ENCODE measurements around the gene MYCT1. TPM values are rescaled to one million over a fixed set of nuclear protein-coding genes. Genes with fewer than 3 reads are reported as not detected.
"Not testable (repeated sequence)": the region's sequence is repeated elsewhere in the genome, so short reads cannot be mapped to it uniquely, and the experiment has no call there.

MYCT1 gene
- total RNA-seq, 2 donors from 2014 or later = not detected

- Mint-ChIP-seq H3K27ac (no peak overlapping the region), H3K9me3 (no peaks in the 10 kb centered on the region), H3K4me3 (no peak overlapping the region), H3K27me3 (peaks cover 25 to 56% of the 10 kb centered on the region in 2 donors), H3K4me1 (ENCODE audit: low read depth in 2 of 2) (peaks cover 5 to 10% of the 10 kb centered on the region in 2 donors), H3K36me3 (no peaks in the 10 kb centered on the region)
- no peak for ATAC-seq
- DNase-seq (ENCODE audit: low spot score) = no peak
These were observed 995 bp downstream of the MYCT1 start for GRCh38 chr6:152698692-152699091.

GRCh38 chr6:152700427-152700826, 2.7 kb downstream of the MYCT1 start:
- Mint-ChIP-seq H3K27ac (no peak overlapping the region), H3K4me1 (ENCODE audit: low read depth in 2 of 2) (peaks cover 1 to 10% of the 10 kb centered on the region in 2 donors), H3K36me3 (no peaks in the 10 kb centered on the region), H3K27me3 (peaks cover 24 to 45% of the 10 kb centered on the region in 2 donors), H3K9me3 (no peaks in the 10 kb centered on the region), H3K4me3 (peak overlapping the region; percentile 41)
- DNase-seq (ENCODE audit: low spot score) (no peak), ATAC-seq (no peak)

DNA sequence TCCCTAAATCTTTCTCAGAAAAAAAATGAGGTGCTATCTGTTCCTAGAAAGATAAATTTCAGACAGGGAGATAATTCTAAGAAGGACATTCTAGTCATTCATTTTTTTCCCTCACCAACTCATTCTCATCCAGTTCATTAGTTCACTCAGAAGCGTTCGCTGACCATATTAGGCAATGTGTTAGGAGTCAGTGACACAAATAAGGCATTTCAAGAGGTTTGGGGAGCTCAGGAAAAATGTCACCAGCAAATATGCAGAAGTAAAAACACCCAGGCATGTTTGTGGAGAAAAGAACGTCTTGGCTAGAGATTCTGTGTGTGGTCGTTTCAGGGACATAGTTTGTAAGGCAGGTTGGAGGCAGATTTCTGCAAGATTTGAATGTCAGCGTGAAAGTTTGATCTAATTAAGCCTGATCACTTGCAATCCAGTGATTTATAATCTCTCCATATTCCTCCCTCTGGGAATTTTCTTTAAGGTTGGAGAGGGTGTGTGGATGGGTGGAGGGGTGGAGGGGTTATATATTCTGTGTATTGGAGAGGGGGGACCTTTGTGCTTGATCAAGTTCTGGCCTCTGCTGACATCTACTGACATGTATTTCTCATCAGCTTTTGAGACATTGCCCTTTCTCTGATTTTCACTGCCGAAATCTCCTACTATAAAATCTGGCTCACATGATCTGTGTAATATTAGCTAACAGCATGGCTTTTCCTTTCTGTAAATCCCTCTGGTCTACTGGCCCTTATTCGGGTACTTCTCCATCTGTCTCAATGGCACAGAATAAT, 3.6 kb downstream of the MYCT1 start:
- peaks cover 0 to 10% of the 10 kb centered on the region in 2 donors for H3K4me1 Mint-ChIP-seq (ENCODE audit: low read depth in 2 of 2)
- DNase-seq (ENCODE audit: low spot score) = no peak
- ATAC-seq = peak in 1 of 2 donors; percentile 46
- H3K4me3 Mint-ChIP-seq = peak overlapping the region; percentile 43
- peaks cover 24 to 48% of the 10 kb centered on the region in 2 donors for H3K27me3 Mint-ChIP-seq
- no peaks in the 10 kb centered on the region for H3K9me3 Mint-ChIP-seq
- H3K36me3 Mint-ChIP-seq = no peaks in the 10 kb centered on the region
- H3K27ac Mint-ChIP-seq = no peak overlapping the region

DNA sequence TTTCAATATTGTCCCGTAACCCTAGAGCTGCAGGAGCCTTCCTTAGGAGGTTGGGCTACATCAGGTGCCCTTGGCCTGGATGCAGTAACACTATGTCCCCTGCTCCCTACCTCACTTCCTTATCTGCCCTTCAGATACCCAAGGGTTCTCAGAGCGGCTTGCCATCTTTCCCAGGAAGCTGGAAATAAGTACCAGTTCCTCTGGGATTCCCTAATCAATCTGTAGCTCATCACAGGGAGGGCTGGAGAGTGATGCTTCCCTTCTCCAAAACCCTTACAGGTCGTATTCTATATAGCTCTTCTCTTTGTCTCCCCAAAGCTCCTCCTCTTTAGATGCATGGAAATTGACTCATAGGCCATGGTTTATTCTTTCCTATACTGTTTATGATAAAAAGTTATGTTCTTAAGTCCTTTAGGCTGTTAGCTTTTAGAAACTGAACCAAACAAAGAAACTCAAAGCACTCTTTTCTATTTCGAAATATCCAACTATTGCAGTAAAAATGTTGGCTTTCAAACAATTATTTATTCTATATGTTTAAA, 4.2 kb downstream of the MYCT1 start:
- Mint-ChIP-seq H3K36me3 (no peaks in the 10 kb centered on the region), H3K9me3 (no peaks in the 10 kb centered on the region), H3K4me1 (ENCODE audit: low read depth in 2 of 2) (peaks cover 0 to 10% of the 10 kb centered on the region in 2 donors), H3K27ac (no peak overlapping the region), H3K4me3 (no peak overlapping the region), H3K27me3 (peaks cover 24 to 48% of the 10 kb centered on the region in 2 donors)
- no peak for DNase-seq (ENCODE audit: low spot score)
- no peak for ATAC-seq

DNA sequence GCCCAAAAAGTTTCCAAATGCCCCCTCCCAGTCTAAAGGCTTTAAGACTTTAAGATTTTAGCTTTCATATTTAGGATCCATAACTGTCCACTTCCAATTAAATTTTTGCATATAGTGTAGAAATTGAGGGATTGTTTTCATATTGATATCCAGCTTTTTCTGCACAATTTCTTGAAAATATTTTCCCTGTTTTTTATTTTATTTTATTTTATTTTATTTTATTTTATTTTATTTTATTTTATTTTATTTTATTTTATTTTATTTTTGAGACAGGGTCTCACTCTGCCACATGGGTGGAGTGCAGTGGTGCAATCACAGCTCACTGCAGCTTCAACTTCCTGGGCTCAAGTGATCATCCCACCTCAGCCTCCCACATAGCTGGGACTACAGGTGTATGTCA, 6.1 kb downstream of the MYCT1 start:
- H3K27ac Mint-ChIP-seq; H3K36me3 Mint-ChIP-seq; H3K9me3 Mint-ChIP-seq; DNase-seq (ENCODE audit: low spot score); H3K4me3 Mint-ChIP-seq; ATAC-seq: not testable (repeated sequence)
- Mint-ChIP-seq H3K4me1 (ENCODE audit: low read depth in 2 of 2) (peaks cover 0 to 10% of the 10 kb centered on the region in 2 donors), H3K27me3 (peaks cover 25 to 36% of the 10 kb centered on the region in 2 donors)

DNA sequence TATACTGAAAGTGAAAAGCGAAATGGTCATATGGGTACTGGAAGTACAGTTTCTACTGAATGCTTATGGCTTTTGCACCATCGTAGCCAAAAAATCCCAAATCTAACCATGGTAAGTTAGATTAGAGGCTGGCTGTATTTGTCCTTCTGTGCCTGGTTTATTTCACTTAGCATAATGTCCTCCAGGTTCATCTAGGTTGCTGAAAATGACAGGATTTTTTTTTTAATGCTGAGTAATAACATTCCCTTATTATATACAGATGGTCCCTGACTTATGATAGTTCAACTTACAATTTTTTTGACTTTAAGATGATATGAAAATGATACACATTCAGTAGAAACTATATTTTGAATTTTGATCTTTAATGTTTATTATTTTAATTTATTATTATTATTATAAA, 7.6 kb downstream of the MYCT1 start:
- Mint-ChIP-seq H3K4me3 (no peak overlapping the region), H3K36me3 (no peaks in the 10 kb centered on the region), H3K9me3 (no peaks in the 10 kb centered on the region), H3K4me1 (ENCODE audit: low read depth in 2 of 2) (peaks cover 0 to 10% of the 10 kb centered on the region in 2 donors), H3K27me3 (peaks cover 25 to 29% of the 10 kb centered on the region in 2 donors), H3K27ac (no peak overlapping the region)
- no peak for ATAC-seq
- no peak for DNase-seq (ENCODE audit: low spot score)

DNA sequence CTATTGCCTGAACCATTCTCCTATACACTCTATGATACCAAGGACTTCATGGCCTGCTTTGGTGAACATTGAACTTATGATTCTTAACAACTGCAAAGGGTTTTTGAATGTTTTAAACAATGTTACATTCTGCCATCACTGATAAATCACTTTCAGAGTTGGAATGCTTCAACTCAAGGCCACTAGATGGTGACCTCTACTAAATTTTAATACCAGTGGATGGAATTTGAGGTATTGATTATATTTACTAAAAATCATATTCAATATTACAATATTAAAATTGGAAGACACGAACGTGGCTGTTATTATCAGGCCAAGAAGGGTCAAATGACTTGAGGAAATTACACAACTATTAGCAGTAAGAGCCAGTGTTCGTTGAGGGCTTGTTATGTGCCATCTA, 18.6 kb downstream of the MYCT1 start:
- H3K27ac Mint-ChIP-seq = no peak overlapping the region
- H3K36me3 Mint-ChIP-seq = peaks cover 7% of the 10 kb centered on the region
- H3K9me3 Mint-ChIP-seq = peaks cover 4% of the 10 kb centered on the region
- H3K27me3 Mint-ChIP-seq = peaks cover 18 to 34% of the 10 kb centered on the region in 2 donors
- no peak for ATAC-seq
- H3K4me3 Mint-ChIP-seq = no peak overlapping the region
- no peaks in the 10 kb centered on the region for H3K4me1 Mint-ChIP-seq (ENCODE audit: low read depth in 2 of 2)
- no peak for DNase-seq (ENCODE audit: low spot score)

GRCh38 chr6:152720974-152721373, 23.3 kb downstream of the MYCT1 start:
- Mint-ChIP-seq H3K27me3 (peaks cover 17 to 31% of the 10 kb centered on the region in 2 donors), H3K4me3 (no peak overlapping the region), H3K9me3 (no peaks in the 10 kb centered on the region), H3K27ac (no peak overlapping the region), H3K4me1 (ENCODE audit: low read depth in 2 of 2) (no peaks in the 10 kb centered on the region), H3K36me3 (no peaks in the 10 kb centered on the region)
- no peak for DNase-seq (ENCODE audit: low spot score)
- no peak for ATAC-seq

DNA sequence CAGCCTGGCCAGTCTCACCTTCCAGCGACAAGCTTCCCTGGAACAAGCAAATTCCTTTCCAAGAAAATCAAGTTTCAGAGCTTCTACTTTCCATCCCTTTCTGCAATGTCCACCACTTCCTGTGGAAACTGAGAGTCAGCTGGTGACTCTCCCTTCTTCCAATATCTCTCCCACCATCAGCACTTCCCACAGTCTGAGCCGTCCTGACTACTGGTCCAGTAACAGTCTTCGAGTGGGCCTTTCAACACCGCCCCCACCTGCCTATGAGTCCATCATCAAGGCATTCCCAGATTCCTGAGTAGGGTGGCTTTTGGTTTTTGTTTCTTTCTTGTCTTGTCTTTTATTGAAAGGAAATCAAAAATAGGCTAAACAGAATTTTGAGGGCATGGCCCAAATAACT, 24.3 kb downstream of the MYCT1 start:
- Mint-ChIP-seq H3K36me3 (no peaks in the 10 kb centered on the region), H3K9me3 (no peaks in the 10 kb centered on the region), H3K4me1 (ENCODE audit: low read depth in 2 of 2) (no peaks in the 10 kb centered on the region), H3K27ac (no peak overlapping the region), H3K4me3 (no peak overlapping the region), H3K27me3 (peaks cover 17 to 29% of the 10 kb centered on the region in 2 donors)
- DNase-seq (ENCODE audit: low spot score) (no peak), ATAC-seq (no peak)

- no peak for ATAC-seq
- Mint-ChIP-seq H3K27me3 (peaks cover 22 to 29% of the 10 kb centered on the region in 2 donors), H3K27ac (no peak overlapping the region), H3K36me3 (no peaks in the 10 kb centered on the region), H3K9me3 (no peaks in the 10 kb centered on the region), H3K4me3 (no peak overlapping the region), H3K4me1 (ENCODE audit: low read depth in 2 of 2) (no peaks in the 10 kb centered on the region)
- no peak for DNase-seq (ENCODE audit: low spot score)
These were observed 25.7 kb downstream of the MYCT1 start for GRCh38 chr6:152723398-152723797.

DNA sequence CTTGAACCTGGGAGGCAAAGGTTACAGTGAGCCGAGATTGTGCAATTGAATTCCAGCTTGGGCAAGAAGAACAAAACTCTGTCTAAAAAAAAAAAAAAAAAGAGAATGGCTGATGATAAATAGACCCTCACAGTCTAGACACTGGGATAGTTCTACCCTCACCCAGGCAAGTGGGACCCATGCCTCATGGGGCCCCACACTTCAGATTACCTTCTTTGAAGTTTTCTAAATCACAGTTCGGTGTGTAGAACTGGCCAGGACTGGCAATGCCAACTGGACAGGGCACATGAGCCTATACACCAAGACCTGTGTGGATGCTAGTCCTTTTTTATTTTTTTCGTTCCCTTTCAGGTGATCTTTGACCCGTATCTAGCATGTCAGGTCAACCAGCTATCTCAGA, 28.6 kb downstream of the MYCT1 start:
- H3K27me3 Mint-ChIP-seq = peaks cover 21 to 23% of the 10 kb centered on the region in 2 donors
- DNase-seq (ENCODE audit: low spot score) (no peak), ATAC-seq (no peak)
- H3K4me3 Mint-ChIP-seq = no peak overlapping the region
- H3K4me1 Mint-ChIP-seq (ENCODE audit: low read depth in 2 of 2) = no peaks in the 10 kb centered on the region
- H3K27ac Mint-ChIP-seq = no peak overlapping the region
- H3K36me3 Mint-ChIP-seq = no peaks in the 10 kb centered on the region
- no peaks in the 10 kb centered on the region for H3K9me3 Mint-ChIP-seq

- DNase-seq (ENCODE audit: low spot score) (no peak), ATAC-seq (no peak)
- Mint-ChIP-seq H3K9me3 (no peaks in the 10 kb centered on the region), H3K27ac (no peak overlapping the region), H3K27me3 (peaks cover 15 to 19% of the 10 kb centered on the region in 2 donors), H3K4me3 (no peak overlapping the region), H3K4me1 (ENCODE audit: low read depth in 2 of 2) (no peaks in the 10 kb centered on the region), H3K36me3 (no peaks in the 10 kb centered on the region)
These were observed 29.8 kb downstream of the MYCT1 start for GRCh38 chr6:152727507-152727906.

- Mint-ChIP-seq H3K27ac (no peak overlapping the region), H3K9me3 (no peaks in the 10 kb centered on the region), H3K4me3 (no peak overlapping the region), H3K4me1 (ENCODE audit: low read depth in 2 of 2) (no peaks in the 10 kb centered on the region), H3K27me3 (peaks cover 7 to 21% of the 10 kb centered on the region in 2 donors), H3K36me3 (no peaks in the 10 kb centered on the region)
- ATAC-seq = no peak
- no peak for DNase-seq (ENCODE audit: low spot score)
These were observed 36.9 kb downstream of the MYCT1 start for GRCh38 chr6:152734630-152735029.

DNA sequence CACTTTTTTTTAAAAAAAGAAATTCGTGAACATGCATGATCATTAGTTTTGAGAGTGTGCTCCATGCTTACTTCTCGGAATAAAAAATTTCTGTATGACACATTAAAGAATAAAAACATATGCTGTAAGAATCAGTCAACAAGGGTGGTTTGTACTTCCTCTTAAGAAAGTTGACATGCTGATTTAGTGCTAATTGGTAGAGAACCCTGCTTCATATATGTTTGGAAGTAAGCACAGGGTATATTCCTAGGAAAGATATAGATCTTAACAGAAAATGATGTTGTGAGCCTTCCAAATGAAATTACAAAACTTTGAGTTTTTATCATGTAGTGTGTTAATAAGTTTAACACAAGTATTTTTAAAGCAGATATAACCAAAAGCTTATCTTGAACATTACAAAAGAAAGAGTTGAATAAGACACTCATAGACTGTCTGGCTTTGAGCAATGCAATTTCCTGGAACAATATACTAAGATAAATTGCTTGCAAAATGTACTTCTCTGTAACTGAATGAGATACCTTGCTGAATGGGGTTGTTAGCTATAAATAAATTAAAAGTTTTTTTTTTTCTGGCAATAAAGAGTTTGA, 39.1 kb downstream of the MYCT1 start:
- ATAC-seq (peak in 1 of 2 donors; percentile 53), DNase-seq (ENCODE audit: low spot score) (no peak)
- Mint-ChIP-seq H3K27me3 (peaks cover 5 to 24% of the 10 kb centered on the region in 2 donors), H3K4me1 (ENCODE audit: low read depth in 2 of 2) (no peaks in the 10 kb centered on the region), H3K4me3 (no peak overlapping the region), H3K9me3 (no peaks in the 10 kb centered on the region), H3K36me3 (no peaks in the 10 kb centered on the region), H3K27ac (no peak overlapping the region)
